T-helper 2 cell treated with Interferon-gamma antibody and Interleukin-4, amounts not matched to agents 100 ng/mL and 5 ng/mL, for 36 hours (primary cell): Measurements from ENCODE around the gene RTN4R. TPM values are rescaled to one million over a fixed set of nuclear protein-coding genes. Genes with fewer than 3 reads are reported as not detected.
"Not testable (repeated sequence)": the region's sequence is repeated elsewhere in the genome, so short reads cannot be mapped to it uniquely, and the experiment has no call there.

Experiments
- intact Hi-C: fragments of 100-400 bp; cut with micrococcal nuclease; formaldehyde crosslinking; loops from one replicate; pipeline ENCODE4 v1.15.1; 2023
- total RNA-seq: library from RNA; stranded (reverse); gene quantifications from 2 replicates; pipeline ENCODE4 v1.2.3, GENCODE V29; 2022

The RTN4R gene
- total RNA-seq: 1.5 and 1.9 TPM in 2 replicates

DNA sequence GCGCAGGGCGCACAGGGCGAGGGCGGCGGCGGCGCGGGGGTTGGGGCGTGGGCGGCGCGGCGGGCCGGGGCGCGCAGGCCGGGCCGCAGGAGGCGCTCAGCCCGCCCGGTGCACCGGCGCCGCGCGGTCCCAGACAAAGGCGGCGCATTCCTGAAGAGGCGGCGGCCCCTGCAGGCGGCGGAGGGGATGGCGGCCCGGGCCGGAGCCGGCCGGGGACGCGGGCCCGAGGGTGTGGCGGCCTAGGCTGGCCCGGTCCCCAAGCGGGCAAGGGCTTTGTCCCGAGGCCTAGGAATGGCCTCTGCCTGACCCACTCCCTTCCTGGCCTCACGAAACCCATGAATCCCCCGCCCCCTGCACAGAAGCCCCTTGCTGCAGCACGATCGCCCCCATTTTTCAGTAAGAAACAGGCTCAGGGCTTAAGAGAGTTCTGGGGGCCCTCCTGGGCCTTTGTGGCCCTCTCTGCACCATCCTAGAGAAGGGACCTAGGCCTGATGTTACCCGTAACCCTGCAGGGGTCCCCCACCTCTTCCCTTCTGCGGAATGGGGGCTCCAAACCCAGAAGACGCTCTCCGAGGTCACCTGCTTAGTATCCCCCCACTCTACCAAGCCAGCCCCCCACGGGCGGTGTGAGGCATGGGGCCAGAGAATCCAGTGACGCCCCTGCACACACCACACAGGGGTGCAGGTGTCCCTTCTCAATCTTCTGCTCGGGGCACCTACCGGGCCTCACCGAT, at the start of gene RTN4R:
Gene RTN4R, minus strand, starts transcription at position 40 of the 734 bp plus-strand sequence. CDS start 226 bp downstream, outside the sequence.
- intact Hi-C loops: loop anchor here (1.0 kb wide), 1 partner anchor 111 kb away; no protein-coding TSS in a partner anchor

DNA sequence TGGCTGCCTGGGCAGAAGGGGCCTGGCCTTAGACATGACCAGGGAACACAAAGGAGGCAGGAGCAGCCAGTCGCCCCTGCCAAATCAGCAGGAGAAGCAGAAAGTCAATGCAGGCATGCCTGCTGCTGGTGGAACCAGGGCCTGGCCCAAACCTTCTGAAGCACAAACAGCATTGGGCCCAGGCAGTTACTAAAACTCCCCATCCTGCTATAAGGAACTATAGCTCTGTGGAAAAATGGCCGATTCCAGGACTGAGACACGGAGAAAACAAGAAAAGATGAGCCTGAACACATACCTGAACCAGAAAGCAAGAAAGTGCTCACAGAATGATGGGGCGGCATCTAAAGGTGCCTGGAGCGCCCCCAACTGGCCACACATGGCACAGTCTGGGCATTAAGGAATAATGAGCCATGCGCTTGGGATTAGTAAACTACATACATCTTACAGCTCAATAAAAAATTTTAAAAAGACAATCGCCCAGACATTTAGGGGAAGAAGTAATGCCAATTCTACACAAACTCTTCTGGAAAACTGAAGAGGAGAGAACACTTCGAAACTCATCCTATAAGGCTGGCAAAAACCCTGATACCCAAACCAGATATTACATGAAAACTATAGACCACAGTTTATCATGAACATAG, 49.4 kb upstream of the RTN4R start:
- intact Hi-C loops: not testable (repeated sequence)

DNA sequence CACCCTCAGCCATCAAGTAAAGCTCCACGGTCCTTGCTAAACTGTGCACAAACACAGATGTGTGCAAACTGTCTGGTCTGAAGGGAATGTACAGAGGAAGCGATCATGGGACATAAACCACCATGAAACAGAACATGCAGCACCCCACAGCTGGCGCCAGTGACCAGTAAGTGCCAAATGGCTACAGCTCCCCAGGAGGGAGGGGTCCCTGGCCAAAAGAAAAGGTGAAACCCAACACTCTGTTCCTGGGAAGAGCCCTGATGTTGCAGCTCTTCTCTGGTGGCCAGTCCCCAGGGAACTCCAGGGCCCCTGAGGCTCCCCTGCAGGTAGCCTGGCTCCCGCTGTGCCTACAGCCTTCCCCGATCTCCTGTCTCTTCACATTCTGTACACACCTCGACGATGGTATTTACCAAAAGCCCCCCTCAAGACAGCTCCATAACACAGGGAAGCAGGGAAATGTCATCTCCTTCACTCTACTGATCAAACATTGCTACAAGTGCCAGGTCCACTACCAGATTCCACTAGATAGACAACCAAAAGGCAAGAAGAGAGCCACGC, 48.8 kb upstream of the RTN4R start:
- intact Hi-C loops: no loop called here

DNA sequence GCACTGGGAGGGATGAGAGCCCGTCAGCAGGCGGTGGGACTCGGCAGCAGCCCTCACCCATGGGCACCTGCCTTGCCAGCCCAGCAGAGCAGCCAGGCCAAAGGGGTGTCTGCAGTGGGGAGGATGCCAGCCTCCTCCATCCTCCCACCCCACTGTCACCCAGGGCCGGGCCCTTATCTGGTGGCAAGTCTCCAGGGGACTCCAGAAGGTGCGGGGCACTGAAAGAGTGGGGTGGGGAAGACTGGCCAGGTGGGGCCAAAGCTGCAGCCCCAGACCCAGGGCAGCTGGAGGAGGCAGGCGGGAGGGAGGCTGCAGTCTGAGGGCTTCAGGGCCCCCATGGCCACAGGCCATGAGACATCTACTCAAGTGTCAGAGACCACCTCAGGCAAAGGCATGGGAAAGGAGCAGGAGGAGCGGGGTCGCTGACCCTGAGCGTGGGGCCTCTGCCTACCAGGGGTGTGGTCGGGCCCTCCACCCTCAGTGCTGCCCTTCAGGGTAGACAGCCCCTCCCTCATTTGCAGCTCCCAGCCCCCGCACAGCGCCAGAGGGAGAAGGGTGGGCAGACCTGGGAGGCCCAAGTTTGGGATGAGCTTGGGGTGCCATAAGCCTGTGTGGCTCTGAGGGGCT, 48.2 kb upstream of the RTN4R start:
- intact Hi-C loops: no loop called here

DNA sequence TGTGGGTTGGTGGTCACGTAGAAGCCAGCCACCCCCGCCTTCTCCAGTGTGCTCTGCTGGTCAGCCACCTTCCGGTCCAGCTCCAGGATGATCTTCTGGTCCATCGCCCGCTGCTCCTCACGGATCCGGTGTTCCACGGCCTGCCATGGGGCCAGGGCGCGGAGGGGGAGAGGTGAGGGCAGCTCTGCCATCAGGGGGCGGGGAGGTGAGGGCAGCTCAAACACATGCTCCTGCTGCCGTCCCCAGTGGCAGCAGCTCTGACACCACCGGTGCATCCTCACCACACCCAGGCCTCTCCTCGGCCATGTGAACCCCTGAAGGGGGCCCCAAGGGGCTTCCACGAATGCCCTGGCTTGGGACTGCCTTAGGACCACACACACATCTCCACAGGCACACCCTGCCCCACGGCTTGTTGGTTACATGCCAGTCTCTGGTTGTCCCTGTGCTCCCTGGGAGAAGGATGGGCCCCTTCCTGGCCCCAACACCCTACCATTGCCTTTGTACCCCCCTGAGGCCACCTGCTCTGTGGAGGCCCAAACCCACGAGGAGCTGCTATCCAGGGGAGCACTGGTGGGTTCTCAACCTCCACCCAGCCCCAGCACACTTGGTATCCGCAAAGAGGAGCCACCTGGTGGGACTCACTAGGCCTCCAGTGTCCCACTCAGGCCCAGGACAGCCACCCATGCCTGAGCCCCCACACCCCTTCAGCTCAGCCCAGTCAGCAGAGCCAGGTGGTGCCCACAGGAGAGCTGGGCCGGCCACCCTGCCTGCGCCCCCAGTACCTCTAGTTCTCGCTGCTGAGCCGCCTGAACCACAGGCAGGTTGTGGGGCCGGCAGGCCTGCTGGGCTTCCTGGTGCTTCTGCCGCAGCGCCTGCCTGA, 47.5 kb upstream of the RTN4R start:
- intact Hi-C loops: no loop called here

DNA sequence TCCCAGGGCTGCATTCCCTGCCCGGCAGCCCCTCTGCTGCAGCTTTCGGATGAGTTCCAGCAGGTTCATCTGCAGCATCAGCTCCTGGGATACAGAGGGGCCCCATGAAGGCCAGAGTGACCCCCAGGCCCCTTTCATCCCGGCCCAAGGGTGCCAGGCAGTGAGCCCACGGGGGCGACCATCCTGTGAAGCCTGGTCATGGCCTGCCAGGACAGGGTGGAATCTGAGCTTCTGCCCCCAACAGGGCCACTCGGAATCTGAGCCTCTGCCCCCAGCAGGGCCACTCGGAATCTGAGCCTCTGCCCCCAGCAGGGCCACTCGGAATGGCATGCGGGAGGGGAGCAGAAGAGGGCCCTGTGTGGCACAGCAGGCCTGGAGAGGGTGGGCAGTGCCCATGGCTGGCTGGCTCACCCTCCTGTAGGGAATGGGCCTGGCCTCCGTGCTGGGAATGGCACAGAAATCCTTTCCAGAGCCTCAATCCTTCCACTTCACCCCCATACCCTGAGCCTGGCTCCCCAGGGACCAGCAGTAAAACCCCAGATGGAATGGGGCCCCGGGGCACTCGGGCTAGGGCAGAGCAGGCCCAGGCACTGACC, 46.7 kb upstream of the RTN4R start:
- intact Hi-C loops: not testable (repeated sequence)

DNA sequence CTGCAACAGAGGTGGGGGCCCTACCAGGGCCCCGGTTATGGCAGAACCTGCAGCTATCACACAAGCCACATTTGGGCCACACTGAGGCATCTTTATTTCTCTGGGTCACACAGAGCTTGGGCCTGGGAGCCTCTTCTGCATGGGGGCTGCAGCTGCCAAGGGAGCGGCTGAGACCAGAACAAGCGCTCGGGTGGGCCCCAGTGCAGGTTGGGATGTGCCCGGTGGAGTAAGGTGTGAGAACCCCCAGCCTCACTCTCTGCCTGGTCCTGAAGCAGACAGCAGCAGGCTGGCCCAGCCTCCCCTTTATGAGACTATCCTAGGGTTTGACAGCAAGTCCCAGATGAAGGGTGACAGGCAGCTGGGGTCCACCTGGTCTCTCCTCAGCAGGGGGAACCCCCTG, 46.1 kb upstream of the RTN4R start:
- intact Hi-C loops: not testable (repeated sequence)

DNA sequence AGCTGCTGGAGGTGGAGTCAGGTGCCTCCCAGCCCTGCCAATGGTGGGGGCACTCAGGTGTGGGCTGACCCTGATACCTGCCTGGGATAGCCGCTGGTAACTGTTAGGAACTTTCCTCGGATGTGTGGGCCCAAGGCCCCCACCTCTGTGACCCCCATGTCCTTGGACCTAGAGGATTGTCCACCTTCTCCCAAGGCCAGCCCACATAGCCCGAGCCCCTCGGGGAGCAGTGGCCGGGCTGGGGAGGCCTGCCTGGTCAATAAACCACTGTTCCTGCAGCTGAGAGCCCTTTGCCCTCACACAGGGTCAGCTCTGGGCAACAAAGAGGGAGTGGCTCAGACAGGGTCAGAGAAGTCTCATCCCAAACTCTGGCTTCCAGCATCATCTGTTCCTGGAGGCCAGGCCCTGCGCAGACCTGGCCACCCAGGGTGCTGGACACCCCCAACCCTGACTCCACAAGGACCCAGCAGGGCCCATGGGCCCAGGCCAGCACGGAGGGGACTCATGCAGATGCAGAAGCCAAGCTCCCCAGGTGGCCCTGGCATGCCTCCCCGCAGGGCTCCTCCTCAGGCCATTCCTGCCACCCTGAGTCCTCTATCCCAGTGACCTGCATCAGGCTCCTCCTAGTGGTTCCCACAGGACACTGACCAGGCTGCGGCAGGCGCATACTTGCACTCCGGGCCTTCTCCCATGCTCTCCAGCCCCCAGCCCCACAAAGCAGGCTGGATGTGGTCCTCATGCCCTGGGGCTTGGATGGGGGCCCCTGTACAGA, 45.4 kb upstream of the RTN4R start:
- intact Hi-C loops: not testable (repeated sequence)

DNA sequence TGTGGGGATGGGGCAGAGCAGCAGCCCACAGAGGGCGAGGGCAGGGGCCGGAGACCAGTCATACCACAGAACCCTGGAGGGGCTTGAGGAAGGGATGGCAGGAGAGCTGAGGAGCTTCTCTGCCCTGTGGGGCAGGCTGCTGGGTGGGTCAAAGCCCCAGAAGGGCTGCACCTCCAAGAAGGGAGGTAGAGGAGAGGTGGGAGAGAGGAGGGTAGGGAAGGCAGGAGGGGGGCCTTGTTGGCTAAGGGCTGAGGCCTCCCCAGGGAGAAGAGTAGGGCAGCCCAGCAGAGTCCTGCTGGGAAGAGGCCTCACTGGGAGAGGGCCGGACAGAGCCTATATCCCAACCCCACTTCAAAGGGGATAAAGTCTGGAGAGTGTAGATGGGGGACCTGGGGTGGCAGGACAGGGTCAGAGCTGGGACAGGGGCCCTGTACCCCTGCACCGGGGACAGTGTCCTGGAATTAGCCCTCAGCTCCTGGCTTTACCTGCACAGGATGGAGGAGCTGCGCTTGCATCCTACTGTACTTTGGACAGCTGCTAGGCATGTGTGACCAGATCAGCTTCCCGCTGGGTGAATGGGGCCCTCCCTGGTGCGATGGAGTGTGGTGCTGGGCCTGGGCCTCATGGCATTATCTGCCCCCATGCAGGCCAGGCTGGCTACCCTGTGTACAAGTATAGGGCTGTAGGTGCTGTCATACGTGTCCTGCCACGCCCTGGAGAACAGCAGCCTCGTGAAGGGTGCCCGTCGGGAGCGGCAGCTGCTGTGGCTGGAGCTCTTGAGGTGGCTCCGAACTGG, 44.5 kb upstream of the RTN4R start:
- intact Hi-C loops: no loop called here

DNA sequence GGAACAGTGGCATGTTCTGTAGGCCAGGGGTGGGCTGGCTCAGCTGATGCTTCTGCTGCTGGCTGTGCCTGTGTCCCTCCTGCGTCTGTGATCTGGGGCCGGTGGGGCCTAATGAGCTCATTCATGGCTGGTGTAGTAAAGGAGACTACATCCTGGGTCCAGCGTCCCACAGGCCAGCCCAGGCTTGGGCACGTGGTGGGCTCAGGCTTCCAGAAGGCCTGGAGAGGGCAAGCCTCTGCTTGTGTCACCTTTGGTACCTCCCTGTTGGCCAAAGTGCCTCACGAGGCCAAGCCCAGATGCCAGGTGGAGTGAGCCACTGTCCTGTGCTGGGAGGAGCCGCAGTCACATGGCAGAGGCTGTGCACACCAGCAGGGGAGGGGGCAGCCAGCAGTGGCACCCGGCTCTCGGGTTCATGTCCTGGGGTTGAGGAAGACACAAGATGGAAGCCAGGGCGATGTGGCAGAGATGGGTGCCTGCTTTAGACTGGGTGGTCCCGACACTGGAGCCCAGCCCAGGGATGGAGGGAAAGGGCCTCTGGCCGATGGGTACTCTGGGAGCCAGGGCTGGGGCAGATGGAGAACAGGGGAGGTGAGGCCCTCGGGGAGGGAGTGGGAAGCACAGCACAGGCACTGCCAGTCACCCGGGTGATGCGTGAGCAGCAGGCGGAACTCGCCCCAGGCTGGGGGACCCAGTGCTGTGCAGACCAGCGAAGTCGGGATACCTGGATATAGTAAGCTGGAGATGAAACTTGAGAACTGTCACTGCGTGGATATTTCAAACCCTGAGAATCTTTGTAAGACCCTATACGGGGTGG, 43.3 kb upstream of the RTN4R start:
- intact Hi-C loops: not testable (repeated sequence)

DNA sequence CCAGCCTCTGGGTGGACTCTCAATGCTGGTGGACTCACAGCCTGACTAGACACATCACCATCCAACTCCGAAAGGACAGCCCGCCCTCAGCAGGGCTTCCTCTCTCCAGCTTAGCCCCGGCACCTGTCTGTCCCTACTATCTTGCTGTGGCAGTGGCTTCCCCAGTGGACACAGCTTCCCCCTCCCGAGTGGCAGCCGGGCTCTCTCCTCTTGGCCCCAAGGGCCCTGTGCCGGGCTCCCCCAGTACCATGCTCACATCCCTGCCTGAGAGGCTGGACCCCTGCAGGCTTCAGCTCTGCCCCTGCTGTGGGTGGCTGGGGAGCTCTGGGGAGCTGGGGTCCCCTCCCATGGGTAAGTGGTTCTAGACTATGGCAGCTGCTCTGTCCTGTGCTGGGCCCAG, 42.7 kb upstream of the RTN4R start:
- intact Hi-C loops: not testable (repeated sequence)

DNA sequence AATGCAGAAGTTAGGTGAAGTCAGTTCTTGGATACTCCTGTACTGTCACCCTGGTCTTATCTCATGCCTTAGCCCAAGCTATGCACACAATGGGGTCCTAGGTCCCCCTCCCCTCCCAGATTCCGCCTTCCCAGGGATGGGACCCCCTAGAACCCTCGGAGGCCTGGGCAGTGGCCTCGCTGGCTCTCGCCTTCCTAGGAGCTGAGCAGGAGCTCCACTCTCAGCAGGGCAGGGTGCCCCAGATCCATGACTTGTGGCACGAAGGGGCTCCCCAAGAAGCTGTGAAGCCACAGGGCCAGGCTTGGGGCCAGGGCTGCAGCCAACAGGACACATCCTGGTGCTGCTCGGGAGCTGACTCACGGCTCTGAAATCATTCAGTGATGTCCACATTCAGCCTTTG, 42.1 kb upstream of the RTN4R start:
- intact Hi-C loops: not testable (repeated sequence)

DNA sequence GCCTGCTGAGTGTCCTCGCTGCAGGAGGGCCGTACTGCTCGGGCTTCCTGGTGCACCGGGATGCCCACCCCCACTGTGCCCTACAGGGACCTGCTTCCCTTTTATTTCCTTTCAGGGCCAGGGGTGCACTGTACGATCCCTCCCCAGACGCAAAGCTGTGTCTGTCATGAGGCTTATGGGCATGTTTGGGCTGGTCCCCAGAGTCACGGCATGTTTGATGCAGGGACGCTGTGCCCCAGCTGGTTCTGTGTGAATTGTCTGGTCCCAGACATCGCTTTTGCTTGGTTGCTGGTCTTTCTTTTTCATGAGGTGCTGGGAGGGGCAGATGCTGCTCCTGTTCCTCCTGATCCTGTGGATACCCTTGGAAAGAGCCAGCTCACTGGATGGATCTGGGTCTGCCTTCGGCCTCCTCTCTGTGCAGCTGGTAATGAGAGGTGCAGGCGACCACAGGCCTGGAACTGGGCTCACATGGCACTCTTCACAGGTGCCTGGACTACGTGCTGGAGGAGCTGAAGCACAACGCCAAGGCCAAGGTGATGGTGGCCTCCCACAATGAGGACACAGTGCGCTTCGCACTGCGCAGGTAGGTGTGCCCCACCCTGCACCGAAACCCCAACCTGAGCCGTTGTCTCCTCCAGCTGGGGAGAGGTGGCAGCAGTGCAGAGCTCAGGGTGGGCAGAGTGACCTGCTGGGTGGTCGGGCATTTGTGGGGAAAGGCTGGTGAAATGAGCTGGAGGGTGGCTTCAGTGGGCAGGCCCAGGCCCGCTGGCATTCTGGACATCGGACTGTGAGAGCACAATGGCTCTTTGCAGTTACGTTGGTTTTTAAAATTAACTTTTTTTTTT, 40.9 kb upstream of the RTN4R start:
- intact Hi-C loops: not testable (repeated sequence)

DNA sequence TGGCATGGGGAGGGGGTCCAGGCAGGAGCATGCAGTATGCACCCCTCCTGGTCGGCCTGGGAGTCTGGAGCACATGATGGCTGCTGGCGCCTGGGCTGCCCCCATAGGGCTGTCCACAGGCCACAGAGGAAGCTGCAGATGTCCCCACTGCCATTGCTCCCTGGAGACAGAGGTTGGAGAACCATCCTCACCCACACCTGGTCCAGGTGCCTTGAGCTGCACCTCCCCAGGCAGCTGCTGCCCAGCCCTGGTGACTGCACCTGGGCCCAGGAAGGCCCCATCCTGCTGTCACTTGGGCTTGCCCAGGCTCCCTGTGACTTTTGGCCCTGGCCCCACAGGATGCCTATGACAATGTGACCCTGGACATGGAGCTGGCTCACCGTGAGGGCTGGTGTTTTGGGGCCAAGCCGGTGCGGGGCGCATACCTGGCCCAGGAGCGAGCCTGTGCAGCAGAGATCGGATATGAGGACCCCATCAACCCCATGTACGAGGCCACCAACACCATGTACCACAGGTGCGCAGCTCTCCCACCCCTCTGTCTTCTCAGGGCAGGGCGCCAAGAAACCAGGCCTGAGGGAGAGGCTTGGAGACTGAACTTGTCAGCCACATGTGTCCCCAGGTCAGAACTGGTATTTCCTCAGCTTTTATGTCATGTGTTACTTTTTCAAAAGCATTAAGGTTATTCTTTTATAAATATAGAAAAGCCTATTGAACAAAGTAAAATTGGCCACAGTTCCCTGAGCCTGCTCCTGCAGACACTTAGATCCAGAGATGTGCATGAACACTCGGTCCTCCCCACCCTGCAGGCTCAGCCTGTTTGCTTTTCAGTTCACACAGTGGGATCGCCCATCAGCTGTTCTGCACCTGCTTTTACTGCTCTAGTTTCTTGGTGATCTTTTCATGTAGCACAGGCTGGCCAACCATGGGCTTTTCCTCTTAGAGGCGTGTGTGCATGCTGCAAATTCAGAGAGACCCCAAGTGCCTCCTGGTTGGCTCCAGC, 39.6 kb upstream of the RTN4R start:
- intact Hi-C loops: not testable (repeated sequence)

DNA sequence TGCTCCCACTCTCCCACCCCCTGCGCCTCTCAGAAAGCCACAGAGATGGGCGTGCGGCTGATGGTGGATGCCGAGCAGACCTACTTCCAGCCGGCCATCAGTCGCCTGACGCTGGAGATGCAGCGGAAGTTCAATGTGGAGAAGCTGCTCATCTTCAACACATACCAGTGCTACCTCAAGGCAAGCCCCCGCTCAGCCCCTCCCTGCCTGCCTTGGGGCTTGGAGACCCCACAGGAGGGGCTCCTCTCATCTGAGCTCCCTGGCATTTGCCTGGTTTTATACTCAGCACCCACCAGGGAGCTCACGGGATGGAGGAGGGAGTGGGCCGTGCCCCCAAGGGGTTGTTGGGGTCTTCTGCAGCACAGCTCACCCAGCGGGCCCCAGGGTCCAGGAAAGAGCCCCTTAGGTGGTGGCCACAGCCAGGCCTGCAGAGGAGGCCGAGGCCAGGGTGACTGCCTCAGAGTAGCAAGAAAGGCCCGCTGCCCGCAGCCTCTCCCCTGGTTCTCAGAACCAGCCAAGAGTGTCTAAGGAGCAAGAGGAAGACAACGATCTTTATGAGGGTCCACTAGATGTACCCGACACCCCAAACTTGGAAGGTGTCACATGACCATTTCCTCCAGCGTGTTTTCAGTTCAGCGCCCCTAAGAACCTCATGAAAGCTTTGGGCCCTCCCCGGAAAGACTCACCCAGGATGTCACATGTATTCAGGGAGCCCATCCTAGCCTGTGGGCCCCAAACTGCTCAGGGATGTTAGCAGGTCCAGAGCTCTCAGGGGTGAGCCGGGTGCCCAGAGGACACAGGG, 38.7 kb upstream of the RTN4R start:
- intact Hi-C loops: not testable (repeated sequence)
